ENCODE measurements around the gene DCUN1D3.
"Not testable (repeated sequence)": the region's sequence is repeated elsewhere in the genome, so short reads cannot be mapped to it uniquely, and the experiment has no call there.

The DCUN1D3 gene

DNA sequence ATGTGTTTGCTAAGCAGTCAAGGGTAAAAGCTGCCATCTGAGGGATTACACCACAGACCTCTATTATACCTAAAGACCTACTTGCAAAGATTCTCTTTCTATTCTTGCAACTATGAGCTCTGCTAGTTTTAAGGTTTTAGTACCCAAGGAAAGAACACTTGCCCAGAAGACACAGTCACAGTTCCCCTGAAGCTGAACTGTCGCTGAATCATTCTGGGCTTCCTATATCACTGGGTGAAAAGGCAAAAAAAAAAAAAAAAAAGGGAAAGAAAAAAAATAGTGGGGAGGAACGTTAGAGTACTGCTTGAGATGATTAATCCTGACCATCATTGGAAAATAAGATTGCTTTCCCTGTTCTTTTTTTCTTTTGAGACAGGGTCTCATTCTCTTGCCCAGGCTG lies 38.3 kb upstream of the DCUN1D3 start:
- H3K36me3 ChIP-seq (replicated peaks) = no peaks in the 10 kb centered on the region
- H3K27ac ChIP-seq = no peak overlapping the region
- H3K27me3 ChIP-seq (replicated peaks) = no peaks in the 10 kb centered on the region
- TF ChIP-seq, protein P1, sequence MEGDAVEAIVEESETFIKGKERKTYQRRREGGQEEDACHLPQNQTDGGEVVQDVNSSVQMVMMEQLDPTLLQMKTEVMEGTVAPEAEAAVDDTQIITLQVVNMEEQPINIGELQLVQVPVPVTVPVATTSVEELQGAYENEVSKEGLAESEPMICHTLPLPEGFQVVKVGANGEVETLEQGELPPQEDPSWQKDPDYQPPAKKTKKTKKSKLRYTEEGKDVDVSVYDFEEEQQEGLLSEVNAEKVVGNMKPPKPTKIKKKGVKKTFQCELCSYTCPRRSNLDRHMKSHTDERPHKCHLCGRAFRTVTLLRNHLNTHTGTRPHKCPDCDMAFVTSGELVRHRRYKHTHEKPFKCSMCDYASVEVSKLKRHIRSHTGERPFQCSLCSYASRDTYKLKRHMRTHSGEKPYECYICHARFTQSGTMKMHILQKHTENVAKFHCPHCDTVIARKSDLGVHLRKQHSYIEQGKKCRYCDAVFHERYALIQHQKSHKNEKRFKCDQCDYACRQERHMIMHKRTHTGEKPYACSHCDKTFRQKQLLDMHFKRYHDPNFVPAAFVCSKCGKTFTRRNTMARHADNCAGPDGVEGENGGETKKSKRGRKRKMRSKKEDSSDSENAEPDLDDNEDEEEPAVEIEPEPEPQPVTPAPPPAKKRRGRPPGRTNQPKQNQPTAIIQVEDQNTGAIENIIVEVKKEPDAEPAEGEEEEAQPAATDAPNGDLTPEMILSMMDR (IDR thresholded peaks at IDR 0.05; ENCODE audit: low read depth, low read length, missing control alignments) = no peak
- H3K4me3 ChIP-seq (ENCODE audit: low read depth, low read length) = no peak overlapping the region
- no peak for DNase-seq
- in situ Hi-C loops (cut with HindIII; ENCODE audit: low pct_ligation_motif_present, low sequenced_read_pairs) = no loop called here

GRCh38 chr16:20937736-20938135 lies 37.6 kb upstream of the DCUN1D3 start:
- Histone ChIP-seq H3K27ac (no peak overlapping the region), H3K27me3 (replicated peaks) (no peaks in the 10 kb centered on the region), H3K36me3 (replicated peaks) (no peaks in the 10 kb centered on the region), H3K4me3 (ENCODE audit: low read depth, low read length) (no peak overlapping the region)
- TF ChIP-seq, protein P1 (IDR thresholded peaks at IDR 0.05; ENCODE audit: low read depth, low read length, missing control alignments) = no peak
- in situ Hi-C loops (cut with HindIII; ENCODE audit: low pct_ligation_motif_present, low sequenced_read_pairs) = no loop called here
- DNase-seq = no peak

DNA sequence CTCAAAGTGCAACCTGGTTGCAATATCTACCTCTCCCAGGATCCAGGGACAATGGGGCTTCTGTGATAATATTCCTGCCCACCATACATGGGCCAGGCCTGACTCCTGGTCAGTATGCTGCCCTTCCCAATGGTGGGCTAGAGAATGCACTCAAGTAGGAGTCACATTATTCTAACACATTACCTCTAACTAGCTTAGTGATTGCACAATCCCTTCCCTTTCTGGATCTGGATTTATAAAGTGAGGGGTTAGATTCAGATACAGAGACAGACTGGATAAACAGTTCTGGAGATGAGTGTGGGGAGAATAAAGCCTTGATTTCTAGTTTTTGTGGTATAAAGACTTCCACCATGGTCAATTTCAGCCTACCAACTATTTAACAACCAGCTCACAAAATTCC lies 33.4 kb upstream of the DCUN1D3 start:
- TF ChIP-seq, protein P1 (IDR thresholded peaks at IDR 0.05; ENCODE audit: low read depth, low read length, missing control alignments) = no peak
- Histone ChIP-seq H3K4me3 (ENCODE audit: low read depth, low read length) (no peak overlapping the region), H3K27ac (no peak overlapping the region), H3K27me3 (replicated peaks) (no peaks in the 10 kb centered on the region), H3K36me3 (replicated peaks) (no peaks in the 10 kb centered on the region)
- in situ Hi-C loops (cut with HindIII; ENCODE audit: low pct_ligation_motif_present, low sequenced_read_pairs) = no loop called here
- DNase-seq = no peak

GRCh38 chr16:20931066-20931600 lies 31.0 kb upstream of the DCUN1D3 start:
- TF ChIP-seq, protein P1 (IDR thresholded peaks at IDR 0.05; ENCODE audit: low read depth, low read length, missing control alignments) = no peak
- no peak overlapping the region for H3K27ac ChIP-seq
- H3K4me3 ChIP-seq (ENCODE audit: low read depth, low read length) = no peak overlapping the region
- no peaks in the 10 kb centered on the region for H3K27me3 ChIP-seq (replicated peaks)
- H3K36me3 ChIP-seq (replicated peaks) = no peaks in the 10 kb centered on the region
- no peak for DNase-seq
- in situ Hi-C loops (cut with HindIII; ENCODE audit: low pct_ligation_motif_present, low sequenced_read_pairs) = no loop called here

DNA sequence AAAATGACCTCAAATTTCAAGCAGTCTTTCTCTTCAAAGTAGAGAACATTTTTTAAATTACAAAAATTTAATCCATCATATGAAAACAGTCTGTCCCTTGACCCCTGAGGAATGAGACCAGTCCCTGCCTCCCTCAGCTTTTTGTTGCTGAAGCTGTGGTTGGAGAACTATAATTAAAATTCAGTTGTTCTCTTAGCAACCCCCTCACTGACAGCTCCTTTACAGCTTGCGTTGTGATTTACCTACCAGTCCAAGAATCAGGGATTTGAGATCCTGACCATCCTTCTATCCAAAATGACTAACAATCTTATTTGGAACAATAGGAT lies 30.2 kb upstream of the DCUN1D3 start:
- DNase-seq = no peak
- H3K27me3 ChIP-seq (replicated peaks) = no peaks in the 10 kb centered on the region
- H3K36me3 ChIP-seq (replicated peaks) = no peaks in the 10 kb centered on the region
- in situ Hi-C loops (cut with HindIII; ENCODE audit: low pct_ligation_motif_present, low sequenced_read_pairs) = no loop called here
- no peak overlapping the region for H3K4me3 ChIP-seq (ENCODE audit: low read depth, low read length)
- no peak overlapping the region for H3K27ac ChIP-seq
- TF ChIP-seq, protein P1 (IDR thresholded peaks at IDR 0.05; ENCODE audit: low read depth, low read length, missing control alignments) = no peak

- H3K4me3 ChIP-seq (ENCODE audit: low read depth, low read length); DNase-seq; H3K27me3 ChIP-seq (replicated peaks); in situ Hi-C loops (cut with HindIII; ENCODE audit: low pct_ligation_motif_present, low sequenced_read_pairs); H3K27ac ChIP-seq; H3K36me3 ChIP-seq (replicated peaks): not testable (repeated sequence)
Observed at GRCh38 chr16:20929676-20930364, 29.7 kb upstream of the DCUN1D3 start.
